ENCODE results near the gene NCOA1.

- TF ChIP-seq CTCF (IDR thresholded peaks at IDR 0.05; ENCODE audit: extremely low read depth in 1 of 2, insufficient read depth in 1 of 2, low read depth in 1 of 2, low read length in 2 of 2) (no peak), EZH2 (IDR thresholded peaks at IDR 0.05; ENCODE audit: borderline replicate concordance, low read depth, low read length, severe bottlenecking) (no peak), MAX (IDR thresholded peaks at IDR 0.05; ENCODE audit: insufficient read depth, insufficient read length) (no peak), GATA2 (IDR thresholded peaks at IDR 0.05; ENCODE audit: insufficient read depth, insufficient read length, low read depth, low read length) (no peak), POLR2AphosphoS5 (IDR thresholded peaks at IDR 0.05; ENCODE audit: insufficient read depth, low read depth, low read length) (no peak)
These were observed 323.5 kb downstream of the NCOA1 start for GRCh38 chr2:24814516-24814915.

Data from endothelial cell of umbilical vein (primary cell).